PC-9 (cell line): Measurements from ENCODE around the gene NEO1.

Source experiments
- EZH2 ChIP-seq: fragments of 200-600 bp; sonication (generic); IDR thresholded peaks from 2 replicates; pipeline ENCODE4 v1.8.0; 2017; ENCODE audit warnings: antibody characterized with exemption, low read depth
- TF ChIP-seq, protein P1 (sequence below): fragments of 200-600 bp; sonication (generic); conservative IDR thresholded peaks from 2 replicates; pipeline ENCODE4 v1.6.1; 2017; ENCODE audit warnings: mixed run types, antibody characterized with exemption, mild to moderate bottlenecking, moderate library complexity

DNA sequence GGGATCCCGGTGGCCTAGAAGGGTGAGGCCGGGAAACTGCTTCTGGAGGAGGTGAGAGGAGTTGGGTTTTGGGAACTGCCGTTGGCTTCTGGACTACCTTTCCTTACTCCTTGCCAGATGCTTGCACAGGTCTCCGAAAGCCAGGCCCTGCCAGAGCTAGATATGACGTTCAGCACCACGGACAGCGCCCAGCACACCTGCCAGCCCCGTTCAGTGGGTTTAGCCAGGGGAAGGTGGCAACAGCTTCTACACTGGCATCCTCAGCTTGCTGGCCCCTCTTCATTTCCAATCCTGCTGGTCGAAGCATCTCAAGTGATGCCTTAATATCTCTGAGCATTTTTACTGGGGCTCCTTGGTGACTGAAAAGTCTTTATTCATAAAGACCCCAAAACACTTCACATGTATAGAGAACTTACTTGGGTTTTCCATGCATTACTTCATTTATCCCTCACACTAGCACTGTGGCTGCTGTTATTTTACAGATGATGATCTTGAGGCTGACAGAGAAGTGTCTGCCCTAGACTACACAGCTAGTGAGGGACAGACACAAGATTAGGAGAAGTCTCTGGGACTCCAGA is 294.6 kb downstream of the NEO1 start:
- TF ChIP-seq, protein P1, sequence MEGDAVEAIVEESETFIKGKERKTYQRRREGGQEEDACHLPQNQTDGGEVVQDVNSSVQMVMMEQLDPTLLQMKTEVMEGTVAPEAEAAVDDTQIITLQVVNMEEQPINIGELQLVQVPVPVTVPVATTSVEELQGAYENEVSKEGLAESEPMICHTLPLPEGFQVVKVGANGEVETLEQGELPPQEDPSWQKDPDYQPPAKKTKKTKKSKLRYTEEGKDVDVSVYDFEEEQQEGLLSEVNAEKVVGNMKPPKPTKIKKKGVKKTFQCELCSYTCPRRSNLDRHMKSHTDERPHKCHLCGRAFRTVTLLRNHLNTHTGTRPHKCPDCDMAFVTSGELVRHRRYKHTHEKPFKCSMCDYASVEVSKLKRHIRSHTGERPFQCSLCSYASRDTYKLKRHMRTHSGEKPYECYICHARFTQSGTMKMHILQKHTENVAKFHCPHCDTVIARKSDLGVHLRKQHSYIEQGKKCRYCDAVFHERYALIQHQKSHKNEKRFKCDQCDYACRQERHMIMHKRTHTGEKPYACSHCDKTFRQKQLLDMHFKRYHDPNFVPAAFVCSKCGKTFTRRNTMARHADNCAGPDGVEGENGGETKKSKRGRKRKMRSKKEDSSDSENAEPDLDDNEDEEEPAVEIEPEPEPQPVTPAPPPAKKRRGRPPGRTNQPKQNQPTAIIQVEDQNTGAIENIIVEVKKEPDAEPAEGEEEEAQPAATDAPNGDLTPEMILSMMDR: no peak
- no peak for TF ChIP-seq EZH2
